ENCODE measurements around the gene FAM227A. TPM values are rescaled to one million over a fixed set of nuclear protein-coding genes. Genes with fewer than 3 reads are reported as not detected.
A peak's percentile ranks its signal among the peaks of the same experiment; 100 is the strongest.

The FAM227A gene
- total and polyA plus RNA-seq, 2 of the 8 experiments (the other 6 are each of a cell fraction or from before 2014, with no cell fraction given), result 2.1 to 3.9 TPM

GRCh38 chr22:38655519-38656255 is 505 bp downstream of the FAM227A start:
- Histone ChIP-seq H3K56ac (replicated peaks; ENCODE audit: insufficient read length, low read depth, low read length) (no peak overlapping the region), H3K79me2 (ENCODE audit: control insufficient read depth in 1 of 2, insufficient read depth in 2 of 2, low read length in 2 of 2) (0 out of 4 replicates have a peak, but pooled peaks cover 0 to 7% of the 10 kb centered on the region in 2 experiments), H3K4me1 (replicated peaks in 1 of 4; ENCODE audit: control insufficient read depth in 3 of 4, insufficient read depth in 4 of 4, low read length in 3 of 4) (peaks cover 0 to 5% (median 1%) of the 10 kb centered on the region in 4 experiments; a peak in 3 of 7 replicates), H4K5ac (ENCODE audit: insufficient read length, low read depth, low read length) (no peak overlapping the region), H3K79me1 (ENCODE audit: low read depth, low read length) (no peaks in the 10 kb centered on the region), H3K4me2 (ENCODE audit: insufficient read depth in 1 of 2, low read depth in 2 of 2, low read length in 2 of 2) (peak overlapping the region; percentile 75 to 90), H3K14ac (ENCODE audit: insufficient read length) (no peak overlapping the region), H3K4me3 (ENCODE audit: extremely low read depth in 1 of 4, insufficient read depth in 2 of 4, low read depth in 3 of 4, low read length in 4 of 4) (peak overlapping the region; percentile 86 to 94 (median 87)), H2BK5ac (ENCODE audit: low read depth, low read length) (0 out of 2 replicates have a peak overlapping the region, but pooled peaks have one; percentile 5), H2BK120ac (replicated peaks; ENCODE audit: low read depth, low read length) (no peak overlapping the region), H3K9me3 (ENCODE audit: insufficient read depth in 2 of 2, low read depth in 1 of 2, low read length in 1 of 2) (no peaks in the 10 kb centered on the region), H3K23ac (ENCODE audit: insufficient read length) (no peak overlapping the region), H3K23me2 (ENCODE audit: low read depth, low read length) (peaks cover 5% of the 10 kb centered on the region), H3K27ac (ENCODE audit: low read depth, low read length) (peak overlapping the region; percentile 99), H4K8ac (ENCODE audit: extremely low read depth, insufficient read depth, low read length) (no peak overlapping the region), H4K91ac (replicated peaks; ENCODE audit: insufficient read length, low read length) (no peak overlapping the region), H3K9ac (replicated peaks in 1 of 4; ENCODE audit: extremely low read depth in 1 of 4, low read depth in 3 of 4, low read length in 3 of 4) (peak overlapping the region in 3 of 4 experiments; percentile 55 to 99 (median 97); a peak in 6 of 7 replicates), H3K27me3 (replicated peaks in 1 of 4; ENCODE audit: control insufficient read depth in 3 of 4, extremely low read depth in 1 of 4, insufficient read depth in 3 of 4, low read length in 3 of 4) (no peaks in the 10 kb centered on the region), H2BK20ac (ENCODE audit: low read length) (no peak overlapping the region), H2BK12ac (ENCODE audit: low read depth, low read length) (no peak overlapping the region), H2BK15ac (ENCODE audit: low read length) (peak overlapping the region; percentile 21; the same call in 1 of the 2 replicates), H3K4ac (replicated peaks; ENCODE audit: insufficient read length, low read depth, low read length) (no peak overlapping the region), H2AFZ (ENCODE audit: low read length) (peak overlapping the region; percentile 91), H4K20me1 (replicated peaks in 1 of 2; ENCODE audit: control insufficient read depth in 1 of 2, insufficient read depth in 2 of 2, low read length in 2 of 2) (no peaks in the 10 kb centered on the region), H3K18ac (ENCODE audit: extremely low read depth, low read length) (peak overlapping the region; percentile 76), H2AK5ac (ENCODE audit: low read depth, low read length) (no peak overlapping the region), H3K36me3 (ENCODE audit: control insufficient read depth in 2 of 4, insufficient read depth in 4 of 4, low read length in 3 of 4) (0 out of 8 replicates have a peak, but pooled peaks cover 0 to 3% (median 0%) of the 10 kb centered on the region in 4 experiments)
- TF ChIP-seq PHF8 (conservative IDR thresholded peaks at IDR 0.05; ENCODE audit: low read depth, low read length) (peak; percentile 20; the same call in 1 of the 2 replicates), YY1 (IDR thresholded peaks at IDR 0.05; ENCODE audit: low read depth, low read length) (peak; percentile 86), EZH2 (IDR thresholded peaks at IDR 0.05; ENCODE audit: low read depth, low read length, severe bottlenecking) (no peak), SP4 (IDR thresholded peaks at IDR 0.05; ENCODE audit: low read length) (no peak; the same call in 1 of the 2 replicates), POLR2AphosphoS5 (IDR thresholded peaks at IDR 0.05; ENCODE audit: low read depth, low read length) (no peak), ASH2L (IDR thresholded peaks at IDR 0.05; ENCODE audit: low read length) (peak; percentile 63), RBBP5 (IDR thresholded peaks at IDR 0.05; ENCODE audit: borderline replicate concordance, low read depth, low read length) (peak; percentile 70; the same call in 1 of the 2 replicates), ATF3 (IDR thresholded peaks at IDR 0.05; ENCODE audit: insufficient read depth, low read depth, low read length) (no peak), CHD2 (IDR thresholded peaks at IDR 0.05; ENCODE audit: low read length) (0 out of 2 replicates have a peak, but pooled peaks have one; percentile 30), MAFK (IDR thresholded peaks at IDR 0.05; ENCODE audit: low read depth, low read length) (no peak), BRCA1 (IDR thresholded peaks at IDR 0.05; ENCODE audit: low read depth, low read length) (no peak), KDM4A (IDR thresholded peaks at IDR 0.05; ENCODE audit: low read depth, low read length, severe bottlenecking) (peak; percentile 17)
- FAIRE-seq, result no peak
- CTCF ChIA-PET (ENCODE audit: partially characterized antibody), result no interaction called here
- DNase-seq (ENCODE audit: low read depth in 1 of 2, low spot score in 2 of 2), result peak in 1 of 2 experiments; percentile 5
- WGBS, 2 experiments (ENCODE audit: extremely low coverage in 1 of 2, insufficient coverage in 1 of 2, insufficient read length in 1 of 2, insufficient replicate concordance in 2 of 2, low coverage in 1 of 2, low lambda C conversion rate in 2 of 2, missing lambda C conversion rate in 1 of 2), result 10% methylated on average over 22 of the region's 22 CpGs; no CpG with 5 or more reads in 1 of the 2 experiments
- POLR2A ChIA-PET (ENCODE audit: partially characterized antibody), result interaction anchor here (0.9 to 1.4 kb wide), 3 partner anchors 12 to 50 kb away, joined by 3 read pairs; partner anchors contain the start of gene GTPBP1
